GM10248 (cell line): Measurements from ENCODE around the gene NF2.

Experiments used
- CTCF ChIA-PET: fragments of 300-600 bp; sonication (Branson Sonifier 250); formaldehyde crosslinking; extraction: SDS; loops from one replicate; lab custom pipeline; 2021; ENCODE audit warnings: antibody characterized with exemption; lab: Yijun Ruan, JAX
- POLR2A ChIA-PET: fragments of 350-650 bp; sonication (Branson Sonifier 250); formaldehyde crosslinking; extraction: SDS; loops from one replicate; lab custom pipeline; 2020; ENCODE audit warnings: antibody characterized with exemption; lab: Yijun Ruan, JAX
- DNase-seq: peaks from one replicate; pipeline ENCODE4 v3.0.0; 2012; ENCODE audit errors: extremely low spot score
- CTCF ChIP-seq: IDR thresholded peaks from 2 replicates; pipeline ENCODE4 v1.5.1; 2012; ENCODE audit warnings: mild to moderate bottlenecking, low read depth; ENCODE audit errors: extremely low read depth, missing control alignments, control extremely low read depth

Gene NF2

GRCh38 chr22:29712119-29712518 lies 108.7 kb downstream of the NF2 start:
- ChIA-PET CTCF (interaction anchor here (1.4 kb wide), 1 partner anchor 293 kb away, joined by 4 read pairs; no protein-coding TSS in a partner anchor), POLR2A (no interaction called here)
- DNase-seq = no peak
- TF ChIP-seq CTCF = no peak

GRCh38 chr22:29713156-29713727 lies 109.8 kb downstream of the NF2 start:
- ChIA-PET CTCF (no interaction called here), POLR2A (no interaction called here)
- TF ChIP-seq CTCF = no peak
- no peak for DNase-seq

- CTCF ChIA-PET = no interaction called here
- POLR2A ChIA-PET = no interaction called here
- no peak for DNase-seq
- no peak for TF ChIP-seq CTCF
Measured at GRCh38 chr22:29715240-29715639, 111.8 kb downstream of the NF2 start.

- CTCF ChIA-PET = interaction anchor here (1.3 kb wide), 1 partner anchor 290 kb away, joined by 4 read pairs; no protein-coding TSS in a partner anchor
Measured at GRCh38 chr22:29715705-29716104, 112.3 kb downstream of the NF2 start.

GRCh38 chr22:29716814-29717545 lies 113.5 kb downstream of the NF2 start:
- ChIA-PET CTCF (interaction anchor here (0.6 to 1.4 kb wide), 4 partner anchors 16 to 288 kb away, joined by 3 to 4 read pairs (median 3); no protein-coding TSS in a partner anchor), POLR2A (no interaction called here)
- peak; percentile 55 for DNase-seq
- TF ChIP-seq CTCF = no peak

More at GRCh38 chr22:29715705-29716104, 112.3 kb downstream of the NF2 start:
- no peak for TF ChIP-seq CTCF
- no peak for DNase-seq
- POLR2A ChIA-PET = no interaction called here

- TF ChIP-seq CTCF = no peak
- CTCF ChIA-PET = interaction anchor here (0.6 to 1.4 kb wide), 3 partner anchors 10 to 287 kb away, joined by 3 to 5 read pairs (median 3); no protein-coding TSS in a partner anchor
- POLR2A ChIA-PET = no interaction called here
- DNase-seq = no peak
Measured at GRCh38 chr22:29717789-29718188, 114.4 kb downstream of the NF2 start.
